22Rv1 (cell line): Measurements from ENCODE around the gene FES.

Experiments
- H3K27ac ChIP-seq: fragments of 450-650 bp; 2 replicates; pipeline ENCODE4 v1.5.1; 2017
- CTCF ChIP-seq: fragments of 450-650 bp; IDR thresholded peaks from 2 replicates; pipeline ENCODE4 v1.5.1; 2017; ENCODE audit warnings: mild to moderate bottlenecking
- ZFX ChIP-seq: fragments of 450-650 bp; IDR thresholded peaks from 2 replicates; pipeline ENCODE4 v1.6.1; 2017; ENCODE audit warnings: antibody characterized with exemption, borderline replicate concordance

The FES gene

GRCh38 chr15:90914305-90915080 lies 30.2 kb downstream of the FES start:
- no peak overlapping the region for H3K27ac ChIP-seq
- no peak for TF ChIP-seq ZFX
- TF ChIP-seq CTCF: no peak

- TF ChIP-seq CTCF (no peak), ZFX (no peak)
- no peak overlapping the region for H3K27ac ChIP-seq
Observed at GRCh38 chr15:90915216-90915807, 31.0 kb downstream of the FES start.

- no peak for TF ChIP-seq CTCF
- H3K27ac ChIP-seq: no peak overlapping the region
Observed at GRCh38 chr15:90915808-90916440, 31.6 kb downstream of the FES start.

GRCh38 chr15:90916461-90916860 lies 32.2 kb downstream of the FES start:
- TF ChIP-seq CTCF (no peak), ZFX (no peak)
- no peak overlapping the region for H3K27ac ChIP-seq

- H3K27ac ChIP-seq: no peak overlapping the region
- TF ChIP-seq ZFX: no peak
- no peak for TF ChIP-seq CTCF
Observed at GRCh38 chr15:90917569-90917968, 33.3 kb downstream of the FES start.

GRCh38 chr15:90918034-90918788 lies 33.9 kb downstream of the FES start:
- H3K27ac ChIP-seq: no peak overlapping the region
- TF ChIP-seq CTCF (no peak), ZFX (no peak)
